WTC11 (cell line): ENCODE measurements around the gene SRC. TPM values are rescaled to one million over a fixed set of nuclear protein-coding genes. Genes with fewer than 3 reads are reported as not detected.
"Not testable (repeated sequence)": the region's sequence is repeated elsewhere in the genome, so short reads cannot be mapped to it uniquely, and the experiment has no call there.

ENCODE experiments used
- ATAC-seq: fragments of 200-7000 bp; cut with Tn5 transposase; 2 replicates; pipeline ENCODE4 v1.10.0; 2021; ENCODE audit warnings: mild to moderate bottlenecking, moderate library complexity
- CTCF ChIA-PET: fragments of 300-600 bp; sonication (Branson Sonifier 250); formaldehyde crosslinking; loops from one replicate; lab custom pipeline; 2021; ENCODE audit warnings: antibody characterized with exemption; lab: Charles Lee
- POLR2A ChIA-PET: fragments of 350-600 bp; sonication (Branson Sonifier 250); formaldehyde crosslinking; loops from one replicate; lab custom pipeline; 2021; ENCODE audit warnings: antibody characterized with exemption; lab: Charles Lee
- DNase-seq: peaks from one replicate; pipeline ENCODE4 v3.0.0; 2021; ENCODE audit warnings: low spot score
- H3K27ac Mint-ChIP-seq: 2 replicates; pipeline ENCODE4 v1.8.0; 2021; ENCODE audit warnings: mixed read lengths
- H3K27me3 Mint-ChIP-seq: 2 replicates; pipeline ENCODE4 v1.8.0; 2021; ENCODE audit warnings: low read depth, mild to moderate bottlenecking, moderate library complexity, mixed read lengths
- H3K36me3 Mint-ChIP-seq: 2 replicates; pipeline ENCODE4 v1.8.0; 2021; ENCODE audit warnings: mixed read lengths
- H3K4me1 Mint-ChIP-seq: 2 replicates; pipeline ENCODE4 v1.8.0; 2022; ENCODE audit warnings: mixed read lengths
- H3K4me3 Mint-ChIP-seq: 2 replicates; pipeline ENCODE4 v1.8.0; 2021; ENCODE audit warnings: mild to moderate bottlenecking, moderate library complexity, mixed read lengths
- H3K9me3 Mint-ChIP-seq: 2 replicates; pipeline ENCODE4 v1.8.0; 2021; ENCODE audit warnings: mixed read lengths
- ATF1 ChIP-seq: sonication (generic); formaldehyde crosslinking; IDR thresholded peaks from 2 replicates; pipeline ENCODE4 v1.8.1; 2023; ENCODE audit warnings: mild to moderate bottlenecking, moderate library complexity, missing genetic modification reagents
- CREM ChIP-seq: sonication (generic); formaldehyde crosslinking; IDR thresholded peaks from 2 replicates; pipeline ENCODE4 v1.8.1; 2022; ENCODE audit warnings: mild to moderate bottlenecking, missing genetic modification reagents, moderate library complexity
- E2F4 ChIP-seq: sonication (generic); formaldehyde crosslinking; IDR thresholded peaks from 2 replicates; pipeline ENCODE4 v1.8.1; 2022; ENCODE audit warnings: low read depth, mild to moderate bottlenecking, moderate library complexity, missing genetic modification reagents, borderline replicate concordance
- GABPB1 ChIP-seq: sonication (generic); formaldehyde crosslinking; IDR thresholded peaks from 2 replicates; pipeline ENCODE4 v1.8.1; 2023; ENCODE audit warnings: mild to moderate bottlenecking, missing genetic modification reagents
- JAZF1 ChIP-seq: fragments of 250-450 bp; sonication (Bioruptor Pico); IDR thresholded peaks from 2 replicates; pipeline ENCODE4 v1.9.0; 2021; ENCODE audit warnings: moderate library complexity, mild to moderate bottlenecking, inconsistent platforms
- NR3C1 ChIP-seq: sonication (generic); formaldehyde crosslinking; conservative IDR thresholded peaks from 2 replicates; pipeline ENCODE4 v1.8.1; 2023; ENCODE audit warnings: low read depth, mild to moderate bottlenecking, missing genetic modification reagents
- PRRX2 ChIP-seq: fragments of 250-450 bp; sonication (Bioruptor Pico); IDR thresholded peaks from 2 replicates; pipeline ENCODE4 v1.8.0; 2021; ENCODE audit warnings: mild to moderate bottlenecking
- RELA ChIP-seq: sonication (generic); formaldehyde crosslinking; IDR thresholded peaks from 2 replicates; pipeline ENCODE4 v1.8.1; 2022; ENCODE audit warnings: missing genetic modification reagents, mild to moderate bottlenecking, borderline replicate concordance
- SP1 ChIP-seq: sonication (generic); formaldehyde crosslinking; conservative IDR thresholded peaks from 2 replicates; pipeline ENCODE4 v1.8.1; 2022; ENCODE audit warnings: missing genetic modification reagents
- TCF7 ChIP-seq: sonication (generic); formaldehyde crosslinking; IDR thresholded peaks from 2 replicates; pipeline ENCODE4 v1.8.0; 2022; ENCODE audit warnings: mild to moderate bottlenecking, low read depth, missing genetic modification reagents, moderate library complexity
- TP53 ChIP-seq: sonication (generic); formaldehyde crosslinking; IDR thresholded peaks from 2 replicates; pipeline ENCODE4 v1.8.1; 2023; ENCODE audit warnings: mild to moderate bottlenecking, missing genetic modification reagents
- ZBTB21 ChIP-seq: sonication (generic); formaldehyde crosslinking; IDR thresholded peaks from 2 replicates; pipeline ENCODE4 v1.8.1; 2023; ENCODE audit warnings: mild to moderate bottlenecking, missing genetic modification reagents, borderline replicate concordance
- ZBTB43 ChIP-seq: sonication (generic); formaldehyde crosslinking; IDR thresholded peaks from 2 replicates; pipeline ENCODE4 v1.8.1; 2023; ENCODE audit warnings: mild to moderate bottlenecking, missing genetic modification reagents
- ZNF121 ChIP-seq: sonication (generic); formaldehyde crosslinking; IDR thresholded peaks from 2 replicates; pipeline ENCODE4 v1.8.0; 2023; ENCODE audit warnings: missing genetic modification reagents
- ZNF263 ChIP-seq: sonication (generic); formaldehyde crosslinking; IDR thresholded peaks from 2 replicates; pipeline ENCODE4 v1.8.1; 2022; ENCODE audit warnings: low read depth, mild to moderate bottlenecking, moderate library complexity, missing genetic modification reagents
- ZNF396 ChIP-seq: fragments of 250-450 bp; sonication (Bioruptor Pico); IDR thresholded peaks from 2 replicates; pipeline ENCODE4 v1.8.0; 2021; ENCODE audit warnings: mild to moderate bottlenecking, moderate library complexity, borderline replicate concordance
- ZNF423 ChIP-seq: fragments of 250-450 bp; sonication (Bioruptor Pico); IDR thresholded peaks from 2 replicates; pipeline ENCODE4 v2.1.2; 2022; ENCODE audit warnings: mild to moderate bottlenecking, moderate library complexity
- ZNF671 ChIP-seq: fragments of 250-450 bp; sonication (Bioruptor Pico); IDR thresholded peaks from 2 replicates; pipeline ENCODE4 v1.8.0; 2021; ENCODE audit warnings: mild to moderate bottlenecking
- total RNA-seq: library from RNA; stranded (reverse); gene quantifications from 3 replicates; pipeline ENCODE4 v1.2.3, GENCODE V29; 2021
- TF ChIP-seq, protein P1 (sequence below): sonication (generic); formaldehyde crosslinking; IDR thresholded peaks from 2 replicates; pipeline ENCODE4 v1.8.1; 2022; ENCODE audit warnings: missing genetic modification reagents, borderline replicate concordance
- TF ChIP-seq, protein P2 (sequence below): sonication (generic); formaldehyde crosslinking; IDR thresholded peaks from 2 replicates; pipeline ENCODE4 v1.8.1; 2023; ENCODE audit warnings: mild to moderate bottlenecking, missing genetic modification reagents
- TF ChIP-seq, protein P3 (sequence below): sonication (generic); formaldehyde crosslinking; IDR thresholded peaks from 2 replicates; pipeline ENCODE4 v1.8.1; 2022; ENCODE audit warnings: mild to moderate bottlenecking, moderate library complexity, missing genetic modification reagents
- TF ChIP-seq, protein P4 (sequence below): fragments of 250-450 bp; sonication (Bioruptor Pico); IDR thresholded peaks from 2 replicates; pipeline ENCODE4 v2.1.2; 2022; ENCODE audit warnings: mild to moderate bottlenecking, moderate library complexity
- TF ChIP-seq, protein P5 (sequence below): sonication (generic); formaldehyde crosslinking; IDR thresholded peaks from 2 replicates; pipeline ENCODE4 v1.8.1; 2023; ENCODE audit warnings: mild to moderate bottlenecking, missing genetic modification reagents, moderate library complexity

The SRC gene
- total RNA-seq, 1 experiment from 2014 or later: 33.3 TPM

DNA sequence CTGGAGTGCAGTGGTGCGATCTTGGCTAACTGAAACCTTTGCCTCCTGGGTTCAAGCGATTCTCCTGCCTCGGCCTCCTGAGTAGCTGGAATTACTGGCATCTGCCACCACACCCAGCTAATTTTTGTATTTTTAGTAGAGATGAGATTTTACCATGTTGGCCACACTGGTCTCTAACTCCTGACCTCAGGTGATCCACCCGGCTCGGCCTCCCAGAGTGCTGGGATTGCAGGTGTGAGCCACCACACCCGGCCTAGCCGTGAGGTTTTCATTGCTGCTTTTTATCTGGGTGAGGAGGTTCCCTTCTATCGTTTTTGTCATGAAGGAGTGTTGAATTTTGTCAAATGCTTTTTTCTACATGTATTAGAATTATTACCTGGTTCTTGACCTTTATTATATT lies 23.9 kb downstream of the SRC start (continued):
- no peak for TF ChIP-seq CREM (CRISPR knock-in tag)
- TF ChIP-seq ZNF671 (CRISPR knock-in tag): no peak

DNA sequence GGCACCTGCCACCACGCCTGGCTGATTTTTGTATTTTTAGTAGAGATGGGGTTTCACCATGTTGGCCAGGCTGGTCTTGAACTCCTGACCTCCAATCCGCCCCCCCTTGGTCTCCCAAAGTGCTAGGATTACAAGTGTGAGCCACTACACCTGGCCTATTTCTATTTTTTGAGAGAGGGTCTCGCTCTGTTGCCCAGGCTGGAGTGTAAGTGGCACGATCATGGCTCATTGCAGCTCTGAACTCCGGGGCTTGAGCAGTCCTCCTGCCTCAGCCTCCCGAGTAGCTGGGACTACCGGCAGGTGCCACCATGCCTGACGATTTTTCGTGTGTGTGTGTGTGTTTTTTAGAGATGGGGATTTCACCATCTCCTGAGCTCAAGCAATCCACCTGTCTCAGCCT lies 25.9 kb downstream of the SRC start:
- H3K4me3 Mint-ChIP-seq, H3K27me3 Mint-ChIP-seq, H3K9me3 Mint-ChIP-seq, H3K27ac Mint-ChIP-seq, H3K4me1 Mint-ChIP-seq, POLR2A ChIA-PET, H3K36me3 Mint-ChIP-seq, ATAC-seq: not testable (repeated sequence)
- CTCF ChIA-PET: interaction anchor here (1.1 kb wide), 1 partner anchor 13 kb away, joined by 6 read pairs; no protein-coding TSS in a partner anchor
- peak; percentile 79; the same call in 1 of the 2 replicates for TF ChIP-seq ZNF121 (CRISPR knock-in tag)
- peak; percentile 2 for DNase-seq

DNA sequence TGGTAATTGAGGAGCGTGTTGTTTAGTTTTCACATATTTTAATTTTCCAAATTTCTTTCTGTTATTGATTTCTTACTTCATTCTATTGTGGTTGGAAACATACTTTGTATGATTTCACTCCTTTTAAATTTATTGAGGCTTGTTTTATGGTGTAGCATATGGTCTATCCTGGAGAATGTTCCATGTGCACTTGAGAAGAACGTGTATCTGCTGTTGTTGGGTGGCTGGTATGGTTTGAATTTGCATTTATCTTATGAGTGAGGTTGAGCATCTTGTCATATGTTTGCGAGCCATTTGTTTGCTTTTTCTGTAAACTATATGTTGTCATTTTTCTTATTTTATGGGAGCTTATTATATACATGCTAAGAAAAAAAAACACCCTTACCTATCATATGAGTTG lies 26.5 kb downstream of the SRC start:
- Mint-ChIP-seq H3K9me3 (no peaks in the 10 kb centered on the region), H3K27me3 (no peaks in the 10 kb centered on the region)
- no peak for TF ChIP-seq JAZF1
- no peak for TF ChIP-seq TCF7 (CRISPR knock-in tag)
- no peak for TF ChIP-seq TP53 (CRISPR knock-in tag)
- no peak for TF ChIP-seq ATF1 (CRISPR knock-in tag)
- TF ChIP-seq, protein P1, sequence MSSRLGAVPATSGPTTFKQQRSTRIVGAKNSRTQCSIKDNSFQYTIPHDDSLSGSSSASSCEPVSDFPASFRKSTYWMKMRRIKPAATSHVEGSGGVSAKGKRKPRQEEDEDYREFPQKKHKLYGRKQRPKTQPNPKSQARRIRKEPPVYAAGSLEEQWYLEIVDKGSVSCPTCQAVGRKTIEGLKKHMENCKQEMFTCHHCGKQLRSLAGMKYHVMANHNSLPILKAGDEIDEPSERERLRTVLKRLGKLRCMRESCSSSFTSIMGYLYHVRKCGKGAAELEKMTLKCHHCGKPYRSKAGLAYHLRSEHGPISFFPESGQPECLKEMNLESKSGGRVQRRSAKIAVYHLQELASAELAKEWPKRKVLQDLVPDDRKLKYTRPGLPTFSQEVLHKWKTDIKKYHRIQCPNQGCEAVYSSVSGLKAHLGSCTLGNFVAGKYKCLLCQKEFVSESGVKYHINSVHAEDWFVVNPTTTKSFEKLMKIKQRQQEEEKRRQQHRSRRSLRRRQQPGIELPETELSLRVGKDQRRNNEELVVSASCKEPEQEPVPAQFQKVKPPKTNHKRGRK (CRISPR knock-in tag): no peak
- TF ChIP-seq ZBTB43: no peak
- no peak for TF ChIP-seq NR3C1 (CRISPR knock-in tag)
- no peak for TF ChIP-seq ZNF263 (CRISPR knock-in tag)
- TF ChIP-seq ZBTB21: no peak
- no peak for TF ChIP-seq ZNF423 (CRISPR knock-in tag)
- TF ChIP-seq, protein P2, sequence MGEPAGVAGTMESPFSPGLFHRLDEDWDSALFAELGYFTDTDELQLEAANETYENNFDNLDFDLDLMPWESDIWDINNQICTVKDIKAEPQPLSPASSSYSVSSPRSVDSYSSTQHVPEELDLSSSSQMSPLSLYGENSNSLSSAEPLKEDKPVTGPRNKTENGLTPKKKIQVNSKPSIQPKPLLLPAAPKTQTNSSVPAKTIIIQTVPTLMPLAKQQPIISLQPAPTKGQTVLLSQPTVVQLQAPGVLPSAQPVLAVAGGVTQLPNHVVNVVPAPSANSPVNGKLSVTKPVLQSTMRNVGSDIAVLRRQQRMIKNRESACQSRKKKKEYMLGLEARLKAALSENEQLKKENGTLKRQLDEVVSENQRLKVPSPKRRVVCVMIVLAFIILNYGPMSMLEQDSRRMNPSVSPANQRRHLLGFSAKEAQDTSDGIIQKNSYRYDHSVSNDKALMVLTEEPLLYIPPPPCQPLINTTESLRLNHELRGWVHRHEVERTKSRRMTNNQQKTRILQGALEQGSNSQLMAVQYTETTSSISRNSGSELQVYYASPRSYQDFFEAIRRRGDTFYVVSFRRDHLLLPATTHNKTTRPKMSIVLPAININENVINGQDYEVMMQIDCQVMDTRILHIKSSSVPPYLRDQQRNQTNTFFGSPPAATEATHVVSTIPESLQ (CRISPR knock-in tag): no peak
- TF ChIP-seq RELA (CRISPR knock-in tag): no peak
- TF ChIP-seq, protein P3, sequence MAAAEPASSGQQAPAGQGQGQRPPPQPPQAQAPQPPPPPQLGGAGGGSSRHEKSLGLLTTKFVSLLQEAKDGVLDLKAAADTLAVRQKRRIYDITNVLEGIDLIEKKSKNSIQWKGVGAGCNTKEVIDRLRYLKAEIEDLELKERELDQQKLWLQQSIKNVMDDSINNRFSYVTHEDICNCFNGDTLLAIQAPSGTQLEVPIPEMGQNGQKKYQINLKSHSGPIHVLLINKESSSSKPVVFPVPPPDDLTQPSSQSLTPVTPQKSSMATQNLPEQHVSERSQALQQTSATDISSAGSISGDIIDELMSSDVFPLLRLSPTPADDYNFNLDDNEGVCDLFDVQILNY: no peak
- TF ChIP-seq, all 79 proteins: peak for 0
- ChIA-PET POLR2A (no interaction called here), CTCF (no interaction called here)
- Mint-ChIP-seq H3K4me1 (no peaks in the 10 kb centered on the region), H3K4me3 (no peak overlapping the region), H3K36me3 (peaks cover 4% of the 10 kb centered on the region; the same call in 1 of the 2 replicates), H3K27ac (peak overlapping the region; percentile 32; the same call in 1 of the 2 replicates)
- ATAC-seq (no peak), DNase-seq (no peak)

DNA sequence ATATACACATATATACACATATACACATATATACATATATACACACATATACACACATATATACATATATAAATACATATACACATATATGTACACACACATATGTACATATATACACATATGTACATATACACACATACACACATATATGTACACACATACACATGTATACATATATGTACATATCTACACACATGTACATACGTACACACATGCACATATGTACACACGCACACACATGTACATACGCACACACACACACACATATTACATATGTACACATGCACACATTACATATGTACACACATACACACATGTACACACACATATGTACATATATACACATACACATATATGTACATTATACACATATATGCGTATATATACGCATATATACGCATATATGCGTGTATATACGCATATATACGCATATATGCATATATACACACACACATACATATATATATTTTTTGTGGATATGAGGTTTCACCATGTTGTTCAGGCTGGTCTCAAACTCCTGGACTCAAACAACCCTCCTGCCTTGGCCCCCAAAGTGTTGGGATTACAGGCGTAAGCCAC lies 27.2 kb downstream of the SRC start:
- CTCF ChIA-PET: no interaction called here
- H3K4me1 Mint-ChIP-seq: no peaks in the 10 kb centered on the region
- no peaks in the 10 kb centered on the region for H3K9me3 Mint-ChIP-seq
- no peaks in the 10 kb centered on the region for H3K27me3 Mint-ChIP-seq
- no peak for DNase-seq
- no peak overlapping the region for H3K27ac Mint-ChIP-seq
- H3K4me3 Mint-ChIP-seq: no peak overlapping the region
- no peaks in the 10 kb centered on the region; the same call in 1 of the 2 replicates for H3K36me3 Mint-ChIP-seq
- POLR2A ChIA-PET: no interaction called here
- ATAC-seq: no peak
- TF ChIP-seq ZNF396 (no peak), NR3C1 (CRISPR knock-in tag) (no peak), PRRX2 (CRISPR knock-in tag) (no peak), GABPB1 (CRISPR knock-in tag) (no peak), E2F4 (CRISPR knock-in tag) (no peak), SP1 (no peak)
- TF ChIP-seq, protein P4, sequence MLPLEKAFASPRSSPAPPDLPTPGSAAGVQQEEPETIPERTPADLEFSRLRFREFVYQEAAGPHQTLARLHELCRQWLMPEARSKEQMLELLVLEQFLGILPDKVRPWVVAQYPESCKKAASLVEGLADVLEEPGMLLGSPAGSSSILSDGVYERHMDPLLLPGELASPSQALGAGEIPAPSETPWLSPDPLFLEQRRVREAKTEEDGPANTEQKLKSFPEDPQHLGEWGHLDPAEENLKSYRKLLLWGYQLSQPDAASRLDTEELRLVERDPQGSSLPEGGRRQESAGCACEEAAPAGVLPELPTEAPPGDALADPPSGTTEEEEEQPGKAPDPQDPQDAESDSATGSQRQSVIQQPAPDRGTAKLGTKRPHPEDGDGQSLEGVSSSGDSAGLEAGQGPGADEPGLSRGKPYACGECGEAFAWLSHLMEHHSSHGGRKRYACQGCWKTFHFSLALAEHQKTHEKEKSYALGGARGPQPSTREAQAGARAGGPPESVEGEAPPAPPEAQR: no peak
- TF ChIP-seq, protein P5, sequence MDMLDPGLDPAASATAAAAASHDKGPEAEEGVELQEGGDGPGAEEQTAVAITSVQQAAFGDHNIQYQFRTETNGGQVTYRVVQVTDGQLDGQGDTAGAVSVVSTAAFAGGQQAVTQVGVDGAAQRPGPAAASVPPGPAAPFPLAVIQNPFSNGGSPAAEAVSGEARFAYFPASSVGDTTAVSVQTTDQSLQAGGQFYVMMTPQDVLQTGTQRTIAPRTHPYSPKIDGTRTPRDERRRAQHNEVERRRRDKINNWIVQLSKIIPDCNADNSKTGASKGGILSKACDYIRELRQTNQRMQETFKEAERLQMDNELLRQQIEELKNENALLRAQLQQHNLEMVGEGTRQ: no peak
